Naive thymus-derived CD8-positive, alpha-beta T cell (primary cell): Measurements from ENCODE around the gene SFT2D1. TPM values are rescaled to one million over a fixed set of nuclear protein-coding genes. Genes with fewer than 3 reads are reported as not detected.
"Not testable (repeated sequence)": the region's sequence is repeated elsewhere in the genome, so short reads cannot be mapped to it uniquely, and the experiment has no call there.

Experiments used
- ATAC-seq, 2 donors: fragments of 150-1000 bp; cut with Tn5 transposase in 1 of 2; sonication (Bioruptor Pico), chemical (Tn5 transposase) in 1 of 2; 1 replicate in 1 of 2; 2 replicates in 1 of 2; pipeline ENCODE4 v1.10.0; 2021; ENCODE audit warnings: mild to moderate bottlenecking in 2 of 2, moderate library complexity in 2 of 2
- POLR2A ChIA-PET: fragments of 350-600 bp; sonication (Branson Sonifier 250); formaldehyde crosslinking; loops from one replicate; lab custom pipeline; 2021; ENCODE audit warnings: antibody characterized with exemption; lab: Charles Lee
- DNase-seq, 10 donors: peaks; one replicate each; pipeline versions ENCODE4 v3.0.0 to v3.0.0-alpha.2; 2020 to 2022
- H3K27ac Mint-ChIP-seq, 10 donors: one replicate each; pipeline ENCODE4 v1.8.0; 2020 to 2022; ENCODE audit warnings: mild to moderate bottlenecking in 10 of 10, mixed read lengths in 10 of 10, moderate library complexity in 4 of 10, inconsistent platforms in 1 of 10
- H3K27me3 Mint-ChIP-seq, 5 donors: one replicate each; pipeline ENCODE4 v1.8.0; 2021 to 2022; ENCODE audit warnings: mixed read lengths in 5 of 5
- H3K36me3 Mint-ChIP-seq, 3 donors: one replicate each; pipeline ENCODE4 v1.8.0; 2020 to 2022; ENCODE audit warnings: mixed read lengths in 3 of 3, mild to moderate bottlenecking in 2 of 3, inconsistent platforms in 1 of 3
- H3K4me1 Mint-ChIP-seq, 4 donors: one replicate each; pipeline ENCODE4 v1.8.0; 2021 to 2022; ENCODE audit warnings: mixed read lengths in 4 of 4
- H3K4me3 Mint-ChIP-seq, 10 donors: one replicate each; pipeline ENCODE4 v1.8.0; 2020 to 2022; ENCODE audit warnings: mild to moderate bottlenecking in 10 of 10, mixed read lengths in 10 of 10, moderate library complexity in 6 of 10, inconsistent platforms in 1 of 10
- H3K9me3 Mint-ChIP-seq, 9 donors: one replicate each; pipeline ENCODE4 v1.8.0; 2020 to 2022; ENCODE audit warnings: mixed read lengths in 9 of 9, mild to moderate bottlenecking in 3 of 9, inconsistent platforms in 1 of 9, moderate library complexity in 1 of 9
- polyA plus RNA-seq, 3 donors: library from polyadenylated mRNA; unstranded; fragments of 300-500 nt; fragmentation: Illumina TruSeq; gene quantifications; one replicate each; pipeline ENCODE4 v1.2.3, GENCODE V29; 2021
- total RNA-seq, 8 experiments: library from RNA in 2 of 8; stranded (reverse) in 2 of 8; gene quantifications; one replicate each; pipeline ENCODE4 v1.2.3 and lab custom pipeline; 2021 to 2026

Gene SFT2D1
- total RNA-seq: 10 to 100 TPM; 28.5 to 30.9 TPM
- 10 to 100 TPM; 44.2 to 58.1 (median 55.7) TPM for polyA plus RNA-seq
- 5.9 to 32.8 (median 16.0) reads per million in 6 experiments for total RNA-seq (lab: John Stamatoyannopoulos, UW)

GRCh38 chr6:166342349-166343149 is at the start of gene SFT2D1:
TSS of gene SFT2D1 (minus strand) at chr6:166342545. CDS start at chr6:166342481, 64 bp downstream.
- peak; percentile 55 to 63 for ATAC-seq
- POLR2A ChIA-PET: interaction anchor here (0.9 to 2.0 kb wide), 6 partner anchors 39 to 285 kb away, joined by 3 to 5 read pairs (median 4); partner anchors contain the start of gene RPS6KA2
- no peaks in the 10 kb centered on the region for H3K27me3 Mint-ChIP-seq
- no peaks in the 10 kb centered on the region for H3K9me3 Mint-ChIP-seq
- H3K4me1 Mint-ChIP-seq: peaks cover 3 to 17% (median 10%) of the 10 kb centered on the region in 4 donors
- H3K36me3 Mint-ChIP-seq: peaks cover 0 to 11% (median 1%) of the 10 kb centered on the region in 3 donors
- H3K27ac Mint-ChIP-seq: peak within 1 kb of the TSS; percentile 67 to 97 (median 92)
- peak; percentile 33 to 85 (median 59) for DNase-seq
- peak within 1 kb of the TSS; percentile 80 to 97 (median 92) for H3K4me3 Mint-ChIP-seq

DNA sequence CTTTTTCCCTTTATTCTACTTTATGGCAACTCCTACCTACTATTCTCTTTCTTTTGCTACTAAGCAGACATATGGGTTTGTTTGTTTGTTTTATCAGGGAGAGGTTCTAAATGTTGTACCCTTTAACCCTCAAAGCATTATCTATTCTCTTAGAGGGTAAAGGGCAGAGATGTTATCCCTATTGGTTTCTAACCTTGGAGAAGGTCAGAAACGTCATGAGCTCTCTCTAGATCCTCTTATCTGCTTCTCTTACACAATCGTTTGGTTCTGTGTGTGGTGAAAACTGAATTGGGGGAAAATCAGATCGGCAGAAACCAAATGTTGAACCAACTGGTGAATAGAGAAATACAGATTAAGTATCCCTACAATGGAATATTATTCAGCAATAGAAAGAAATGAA is 46.8 kb upstream of the SFT2D1 start:
- ATAC-seq (no peak), DNase-seq (no peak)
- POLR2A ChIA-PET: interaction anchor here (0.6 kb wide), 1 partner anchor 8 kb away, joined by 3 read pairs; no protein-coding TSS in a partner anchor
- H3K27me3 Mint-ChIP-seq: peaks cover 0 to 5% (median 0%) of the 10 kb centered on the region in 5 donors
- peak overlapping the region in 1 of 10 donors; percentile 38 for H3K27ac Mint-ChIP-seq
- H3K36me3 Mint-ChIP-seq: peaks cover 0 to 3% (median 0%) of the 10 kb centered on the region in 3 donors
- no peak overlapping the region for H3K4me3 Mint-ChIP-seq
- peaks cover 0 to 5% (median 2%) of the 10 kb centered on the region in 4 donors for H3K4me1 Mint-ChIP-seq
- H3K9me3 Mint-ChIP-seq: no peaks in the 10 kb centered on the region

GRCh38 chr6:166388290-166389004 is 46.1 kb upstream of the SFT2D1 start:
- H3K9me3 Mint-ChIP-seq: no peaks in the 10 kb centered on the region
- no peak for DNase-seq
- peaks cover 0 to 12% (median 4%) of the 10 kb centered on the region in 4 donors for H3K4me1 Mint-ChIP-seq
- no peak overlapping the region for H3K4me3 Mint-ChIP-seq
- POLR2A ChIA-PET: no interaction called here
- H3K27me3 Mint-ChIP-seq: peaks cover 0 to 3% (median 0%) of the 10 kb centered on the region in 5 donors
- H3K36me3 Mint-ChIP-seq: peaks cover 0 to 3% (median 0%) of the 10 kb centered on the region in 3 donors
- no peak overlapping the region for H3K27ac Mint-ChIP-seq
- ATAC-seq: no peak

- DNase-seq (no peak), ATAC-seq (no peak)
- Mint-ChIP-seq H3K27me3 (peaks cover 0 to 3% (median 0%) of the 10 kb centered on the region in 5 donors), H3K4me1 (peaks cover 0 to 12% (median 4%) of the 10 kb centered on the region in 4 donors), H3K4me3 (no peak overlapping the region), H3K9me3 (no peaks in the 10 kb centered on the region), H3K36me3 (peaks cover 0 to 3% (median 0%) of the 10 kb centered on the region in 3 donors), H3K27ac (no peak overlapping the region)
- POLR2A ChIA-PET: no interaction called here
Measured at GRCh38 chr6:166387642-166388289, 45.4 kb upstream of the SFT2D1 start.

DNA sequence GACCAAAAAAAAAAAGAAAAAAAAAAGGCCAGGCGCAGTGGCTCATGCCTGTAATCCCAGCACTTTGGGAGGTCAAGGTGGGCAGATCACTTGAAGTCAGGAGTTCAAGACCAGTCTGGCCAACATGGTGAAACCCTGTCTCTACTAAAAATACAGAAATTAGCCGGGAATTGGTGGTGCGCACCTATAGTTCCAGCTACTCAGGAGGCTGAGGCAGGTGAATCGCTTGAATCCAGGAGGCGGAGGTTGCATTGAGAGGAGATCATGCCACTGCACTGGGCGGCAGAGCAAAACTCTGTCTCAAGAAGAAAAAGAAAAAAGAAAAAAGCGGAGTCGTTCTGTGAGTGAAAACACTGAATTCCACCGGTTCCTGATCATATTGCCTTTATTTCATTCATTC is 44.8 kb upstream of the SFT2D1 start:
- peak overlapping the region in 1 of 10 donors; percentile 19 for H3K27ac Mint-ChIP-seq
- DNase-seq, ATAC-seq, H3K36me3 Mint-ChIP-seq, H3K9me3 Mint-ChIP-seq, POLR2A ChIA-PET, H3K27me3 Mint-ChIP-seq, H3K4me3 Mint-ChIP-seq: not testable (repeated sequence)
- H3K4me1 Mint-ChIP-seq: peaks cover 0 to 12% (median 4%) of the 10 kb centered on the region in 4 donors

- Mint-ChIP-seq H3K36me3 (peaks cover 0 to 3% (median 0%) of the 10 kb centered on the region in 3 donors), H3K4me3 (no peak overlapping the region), H3K27ac (no peak overlapping the region), H3K27me3 (peaks cover 0 to 1% (median 0%) of the 10 kb centered on the region in 5 donors), H3K4me1 (peaks cover 6 to 18% (median 12%) of the 10 kb centered on the region in 4 donors), H3K9me3 (no peaks in the 10 kb centered on the region)
- DNase-seq (no peak), ATAC-seq (no peak)
- POLR2A ChIA-PET: no interaction called here
Measured at GRCh38 chr6:166386111-166386510, 43.8 kb upstream of the SFT2D1 start.

DNA sequence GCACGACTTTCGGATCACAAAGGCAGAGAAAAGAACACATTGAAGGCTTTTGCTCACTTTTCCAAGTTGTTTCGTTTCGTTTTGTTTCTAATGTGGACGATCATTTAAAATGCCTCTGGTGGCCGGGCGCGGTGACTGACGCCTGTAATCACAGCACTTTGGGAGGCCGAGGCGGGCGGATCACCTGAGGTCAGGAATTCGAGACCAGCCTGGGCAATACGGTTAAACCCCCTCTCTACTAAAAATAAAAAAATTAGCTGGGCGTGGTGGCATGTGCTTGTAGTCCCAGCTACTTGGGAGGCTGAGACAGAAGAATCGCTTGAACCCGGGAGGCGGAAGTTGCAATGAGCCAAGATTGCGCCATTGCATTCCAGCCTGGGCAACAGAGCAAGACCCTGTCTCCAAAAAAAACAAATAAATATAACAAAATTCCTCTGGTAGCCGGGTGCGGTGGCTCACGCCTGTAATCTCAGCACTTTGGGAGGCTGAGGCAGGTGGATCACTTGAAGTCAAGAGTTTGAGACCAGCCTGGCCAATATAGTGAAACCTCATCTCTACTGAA is 41.5 kb upstream of the SFT2D1 start:
- H3K9me3 Mint-ChIP-seq, H3K36me3 Mint-ChIP-seq, ATAC-seq, H3K27me3 Mint-ChIP-seq: not testable (repeated sequence)
- Mint-ChIP-seq H3K4me1 (peaks cover 6 to 21% (median 13%) of the 10 kb centered on the region in 4 donors), H3K4me3 (peak overlapping the region; percentile 81 to 92 (median 90)), H3K27ac (peak overlapping the region; percentile 59 to 95 (median 89))
- peak in 4 of 10 donors; percentile 6 to 35 (median 14) for DNase-seq
- POLR2A ChIA-PET: interaction anchor here (0.9 to 1.7 kb wide), 6 partner anchors 17 to 52 kb away, joined by 3 to 6 read pairs (median 3); partner anchors contain the start of gene SFT2D1

- peak within 1 kb of the TSS; percentile 90 to 97 (median 92) for H3K4me3 Mint-ChIP-seq
- peak; percentile 90 to 93 for ATAC-seq
Measured at GRCh38 chr6:166382933-166383801, 40.8 kb upstream of the SFT2D1 start, which contains the start of gene MPC1. TSS of gene MPC1 (minus strand) at chr6:166382940. CDS start at chr6:166382876, 64 bp downstream.

DNA sequence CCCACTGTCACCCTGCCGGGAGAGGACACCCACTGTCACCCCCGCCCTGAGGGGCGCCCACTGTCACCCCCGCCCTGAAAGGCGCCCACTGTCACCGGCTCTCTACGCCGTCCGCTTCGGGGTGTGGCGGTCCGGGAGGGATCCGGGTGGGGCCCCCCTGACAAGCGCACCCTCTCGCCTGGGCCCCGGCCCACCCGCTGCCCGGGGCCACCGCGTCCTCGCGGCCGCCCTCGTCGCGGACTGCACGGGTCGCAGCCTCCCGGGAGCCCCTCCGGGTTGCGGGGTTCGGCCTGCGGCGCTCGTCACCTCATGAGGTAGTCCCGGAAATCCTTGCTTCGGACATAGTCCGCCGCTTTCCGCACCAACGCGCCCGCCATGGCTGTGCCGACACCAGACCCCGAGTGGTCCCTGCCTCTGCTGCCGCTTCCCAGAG is 40.2 kb upstream of the SFT2D1 start:
- Mint-ChIP-seq H3K9me3 (no peaks in the 10 kb centered on the region), H3K27me3 (no peaks in the 10 kb centered on the region), H3K4me1 (peaks cover 6 to 21% (median 13%) of the 10 kb centered on the region in 4 donors), H3K36me3 (peaks cover 0 to 2% (median 0%) of the 10 kb centered on the region in 3 donors), H3K4me3 (peak overlapping the region; percentile 87 to 97 (median 92)), H3K27ac (peak overlapping the region in 8 of 10 donors; percentile 87 to 95 (median 92))
- POLR2A ChIA-PET: interaction anchor here (1.3 to 1.7 kb wide), 2 partner anchors 29 to 34 kb away, joined by 3 to 5 read pairs; no protein-coding TSS in a partner anchor
- ATAC-seq (peak in 1 of 2 donors; percentile 8), DNase-seq (peak in 1 of 10 donors; percentile 27)

More at GRCh38 chr6:166382933-166383801, 40.8 kb upstream of the SFT2D1 start, which contains the start of gene MPC1:
- Mint-ChIP-seq H3K9me3 (no peaks in the 10 kb centered on the region), H3K36me3 (peaks cover 0 to 3% (median 0%) of the 10 kb centered on the region in 3 donors), H3K4me1 (peaks cover 6 to 21% (median 13%) of the 10 kb centered on the region in 4 donors), H3K27ac (peak within 1 kb of the TSS; percentile 84 to 95 (median 92)), H3K27me3 (no peaks in the 10 kb centered on the region)
- POLR2A ChIA-PET: interaction anchor here (0.9 to 1.7 kb wide), 5 partner anchors 17 to 52 kb away, joined by 3 to 6 read pairs (median 3); partner anchors contain the start of gene SFT2D1
- DNase-seq: peak; percentile 90 to 95 (median 94)

- DNase-seq (peak; percentile 36 to 73 (median 65)), ATAC-seq (peak; percentile 21 to 45)
- peaks cover 6 to 21% (median 13%) of the 10 kb centered on the region in 4 donors for H3K4me1 Mint-ChIP-seq
- H3K9me3 Mint-ChIP-seq: no peaks in the 10 kb centered on the region
- H3K4me3 Mint-ChIP-seq: peak overlapping the region; percentile 87 to 97 (median 92)
- H3K36me3 Mint-ChIP-seq: peaks cover 0 to 2% (median 0%) of the 10 kb centered on the region in 3 donors
- H3K27ac Mint-ChIP-seq: peak overlapping the region; percentile 74 to 95 (median 92)
- no peaks in the 10 kb centered on the region for H3K27me3 Mint-ChIP-seq
- POLR2A ChIA-PET: interaction anchor here (0.6 to 1.8 kb wide), 5 partner anchors 29 to 106 kb away, joined by 3 to 5 read pairs (median 4); no protein-coding TSS in a partner anchor
Measured at GRCh38 chr6:166381733-166382499, 39.6 kb upstream of the SFT2D1 start.
